C4-2B (cell line): ENCODE measurements around the gene ACBD3.

Experiments used
- ZFX ChIP-seq: fragments of 450-650 bp; IDR thresholded peaks from 2 replicates; pipeline ENCODE4 v1.6.1; 2017
- TF ChIP-seq, protein P1 (sequence below): fragments of 450-650 bp; conservative IDR thresholded peaks from 2 replicates; pipeline ENCODE4 v1.5.1; 2017; ENCODE audit warnings: mild to moderate bottlenecking

DNA sequence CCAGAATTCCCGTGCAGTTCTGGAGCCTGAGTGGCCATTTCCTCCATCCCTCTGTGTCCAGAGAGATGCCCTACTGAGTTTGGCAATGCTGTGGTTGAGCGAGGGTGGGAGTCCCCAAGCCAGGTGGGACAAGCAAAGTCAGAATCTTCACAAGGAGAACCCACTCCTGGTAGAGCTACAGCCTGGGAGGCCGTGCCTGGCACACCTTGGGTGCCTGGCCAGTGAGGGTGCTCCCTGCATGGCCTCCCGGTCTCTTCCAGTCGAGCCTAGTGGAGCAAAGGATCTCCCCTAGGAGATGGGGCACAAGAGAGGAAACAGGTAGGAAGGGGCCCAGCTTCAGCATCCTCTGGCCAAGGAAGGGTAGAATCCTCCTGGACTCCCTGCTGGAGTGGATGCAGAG lies 66.1 kb downstream of the ACBD3 start:
- TF ChIP-seq, protein P1, sequence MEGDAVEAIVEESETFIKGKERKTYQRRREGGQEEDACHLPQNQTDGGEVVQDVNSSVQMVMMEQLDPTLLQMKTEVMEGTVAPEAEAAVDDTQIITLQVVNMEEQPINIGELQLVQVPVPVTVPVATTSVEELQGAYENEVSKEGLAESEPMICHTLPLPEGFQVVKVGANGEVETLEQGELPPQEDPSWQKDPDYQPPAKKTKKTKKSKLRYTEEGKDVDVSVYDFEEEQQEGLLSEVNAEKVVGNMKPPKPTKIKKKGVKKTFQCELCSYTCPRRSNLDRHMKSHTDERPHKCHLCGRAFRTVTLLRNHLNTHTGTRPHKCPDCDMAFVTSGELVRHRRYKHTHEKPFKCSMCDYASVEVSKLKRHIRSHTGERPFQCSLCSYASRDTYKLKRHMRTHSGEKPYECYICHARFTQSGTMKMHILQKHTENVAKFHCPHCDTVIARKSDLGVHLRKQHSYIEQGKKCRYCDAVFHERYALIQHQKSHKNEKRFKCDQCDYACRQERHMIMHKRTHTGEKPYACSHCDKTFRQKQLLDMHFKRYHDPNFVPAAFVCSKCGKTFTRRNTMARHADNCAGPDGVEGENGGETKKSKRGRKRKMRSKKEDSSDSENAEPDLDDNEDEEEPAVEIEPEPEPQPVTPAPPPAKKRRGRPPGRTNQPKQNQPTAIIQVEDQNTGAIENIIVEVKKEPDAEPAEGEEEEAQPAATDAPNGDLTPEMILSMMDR = no peak
- TF ChIP-seq ZFX = no peak
